Uterus (tissue), 4 donors: ENCODE results near the gene PPFIA4. TPM values are rescaled to one million over a fixed set of nuclear protein-coding genes. Genes with fewer than 3 reads are reported as not detected.

ENCODE experiments used
- DNase-seq, 2 donors: peaks; one replicate each; pipeline ENCODE4 v3.0.0-alpha.2; 2019 to 2020
- H3K27ac ChIP-seq, 2 donors: fragments of 200-600 bp; sonication (generic); 1 replicate in 1 of 2; 2 replicates in 1 of 2; pipeline ENCODE4 v1.5.1; 2016 to 2018
- H3K27me3 ChIP-seq, 2 donors: fragments of 200-600 bp; sonication (generic); one replicate each; pipeline ENCODE4 v1.5.1; 2018 to 2019; ENCODE audit warnings: control low read depth in 1 of 2
- H3K36me3 ChIP-seq, 2 donors: fragments of 200-600 bp; sonication (generic); one replicate each; pipeline ENCODE4 v1.5.1; 2019; ENCODE audit warnings: control low read depth in 1 of 2
- H3K4me1 ChIP-seq, 2 donors: fragments of 200-600 bp; sonication (generic); one replicate each; pipeline ENCODE4 v1.5.1; 2018 to 2019; ENCODE audit warnings: control low read depth in 1 of 2
- H3K4me3 ChIP-seq, 2 donors: fragments of 200-600 bp; sonication (generic); 1 replicate in 1 of 2; 2 replicates in 1 of 2; pipeline ENCODE4 v1.5.1; 2018 to 2019; ENCODE audit warnings: mild to moderate bottlenecking in 1 of 2
- H3K9me3 ChIP-seq, 2 donors: fragments of 200-600 bp; sonication (generic); one replicate each; pipeline ENCODE4 v1.5.1; 2019; ENCODE audit warnings: control low read depth in 1 of 2
- POLR2A ChIP-seq, 2 donors: fragments of 450-650 bp; IDR thresholded peaks; one replicate each; pipeline ENCODE4 v1.6.1; 2016; ENCODE audit warnings: antibody characterized with exemption in 2 of 2, mild to moderate bottlenecking in 1 of 2, moderate library complexity in 1 of 2
- intact Hi-C: fragments of 100-400 bp; cut with DNase I; formaldehyde crosslinking; loops from one replicate; pipeline ENCODE4 v1.15.1; 2023; ENCODE audit warnings: low total_unique reads
- total RNA-seq, 4 donors: library from RNA; depleted of rRNA in 3 of 4; stranded (reverse); fragments of >200 nt in 3 of 4; gene quantifications; one replicate each; pipeline versions ENCODE4 v1.1.0 to v1.2.4, GENCODE V29; 2014 to 2023
- TF ChIP-seq, protein P1 (sequence below), 4 experiments: fragments of 200-600 bp in 2 of 4; fragments of 450-650 bp in 2 of 4; sonication (generic) in 2 of 4; IDR thresholded peaks; one replicate each; pipeline ENCODE4 v1.5.1; 2016 to 2019; ENCODE audit warnings: antibody characterized with exemption in 4 of 4, mild to moderate bottlenecking in 2 of 4, moderate library complexity in 1 of 4
- donor health status: DM: yes; HTN: yes; CAD: no.

PPFIA4 gene
- total RNA-seq, 4 donors from 2014 or later, result 0.26 to 7.6 (median 6.5) TPM; not detected in 1

DNA sequence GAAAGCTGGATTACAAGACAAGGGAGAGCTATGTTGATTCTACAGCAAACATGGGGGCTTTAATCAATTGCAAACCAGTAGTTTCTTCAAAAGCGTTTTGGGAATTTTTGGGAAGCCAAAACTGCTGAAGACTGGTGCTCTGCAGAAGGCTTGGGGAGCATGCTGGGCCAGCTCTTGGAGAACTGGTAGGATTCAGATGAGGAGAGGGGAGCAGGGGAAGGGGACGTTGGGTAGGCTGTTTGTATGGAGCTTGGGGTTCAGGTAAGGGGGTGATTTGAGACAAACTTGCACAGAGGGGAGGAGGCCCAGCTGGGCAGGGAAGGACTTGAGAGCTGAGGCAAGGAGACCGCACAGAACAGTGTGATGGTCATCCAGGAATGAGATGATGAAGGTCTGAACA, 62.1 kb downstream of the PPFIA4 start:
- no peak for DNase-seq
- Histone ChIP-seq H3K27me3 (no peaks in the 10 kb centered on the region), H3K4me1 (no peaks in the 10 kb centered on the region), H3K27ac (no peak overlapping the region), H3K9me3 (no peaks in the 10 kb centered on the region), H3K36me3 (no peaks in the 10 kb centered on the region), H3K4me3 (no peak overlapping the region)
- intact Hi-C loops, result no loop called here
- TF ChIP-seq POLR2A (IDR thresholded peaks at IDR 0.05), result no peak
- TF ChIP-seq, protein P1, sequence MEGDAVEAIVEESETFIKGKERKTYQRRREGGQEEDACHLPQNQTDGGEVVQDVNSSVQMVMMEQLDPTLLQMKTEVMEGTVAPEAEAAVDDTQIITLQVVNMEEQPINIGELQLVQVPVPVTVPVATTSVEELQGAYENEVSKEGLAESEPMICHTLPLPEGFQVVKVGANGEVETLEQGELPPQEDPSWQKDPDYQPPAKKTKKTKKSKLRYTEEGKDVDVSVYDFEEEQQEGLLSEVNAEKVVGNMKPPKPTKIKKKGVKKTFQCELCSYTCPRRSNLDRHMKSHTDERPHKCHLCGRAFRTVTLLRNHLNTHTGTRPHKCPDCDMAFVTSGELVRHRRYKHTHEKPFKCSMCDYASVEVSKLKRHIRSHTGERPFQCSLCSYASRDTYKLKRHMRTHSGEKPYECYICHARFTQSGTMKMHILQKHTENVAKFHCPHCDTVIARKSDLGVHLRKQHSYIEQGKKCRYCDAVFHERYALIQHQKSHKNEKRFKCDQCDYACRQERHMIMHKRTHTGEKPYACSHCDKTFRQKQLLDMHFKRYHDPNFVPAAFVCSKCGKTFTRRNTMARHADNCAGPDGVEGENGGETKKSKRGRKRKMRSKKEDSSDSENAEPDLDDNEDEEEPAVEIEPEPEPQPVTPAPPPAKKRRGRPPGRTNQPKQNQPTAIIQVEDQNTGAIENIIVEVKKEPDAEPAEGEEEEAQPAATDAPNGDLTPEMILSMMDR (IDR thresholded peaks at IDR 0.05), result no peak

DNA sequence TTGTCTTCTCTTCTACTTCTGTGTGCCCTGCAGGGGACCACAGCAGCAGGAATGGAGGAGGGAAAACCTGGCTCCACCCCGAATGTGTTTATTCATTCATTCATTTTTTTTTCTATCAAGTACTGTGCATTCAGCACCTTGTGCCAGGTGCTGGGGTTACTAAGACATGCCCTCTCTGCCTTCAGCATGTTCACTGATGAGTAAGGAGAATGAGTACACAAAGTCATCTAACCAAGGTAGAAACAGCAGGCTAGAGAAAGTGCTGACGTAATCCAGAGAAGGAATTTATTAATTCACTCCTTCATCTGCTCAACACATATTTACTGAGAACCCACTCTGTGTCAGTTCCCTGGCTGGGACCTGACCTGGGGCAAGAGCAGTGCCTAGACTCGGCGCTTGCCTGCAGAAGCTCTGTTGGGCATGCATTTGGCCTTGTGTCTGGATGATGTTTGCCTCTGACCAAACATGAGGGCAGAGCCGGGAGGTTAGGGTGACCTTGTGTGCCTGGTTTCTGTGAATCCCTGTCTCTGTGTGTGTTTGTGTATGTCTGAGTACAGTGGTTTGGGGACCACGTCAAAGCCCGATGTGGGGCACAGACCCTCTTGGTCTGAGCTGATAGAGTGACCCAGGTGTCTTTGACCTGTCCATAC, 62.8 kb downstream of the PPFIA4 start:
- H3K4me1 ChIP-seq, result no peaks in the 10 kb centered on the region
- no peaks in the 10 kb centered on the region for H3K36me3 ChIP-seq
- DNase-seq, result no peak
- H3K4me3 ChIP-seq, result no peak overlapping the region
- TF ChIP-seq, protein P1 (IDR thresholded peaks at IDR 0.05), result no peak
- TF ChIP-seq POLR2A (IDR thresholded peaks at IDR 0.05), result no peak
- H3K9me3 ChIP-seq, result no peaks in the 10 kb centered on the region
- H3K27me3 ChIP-seq, result no peaks in the 10 kb centered on the region
- intact Hi-C loops, result no loop called here
- no peak overlapping the region for H3K27ac ChIP-seq

DNA sequence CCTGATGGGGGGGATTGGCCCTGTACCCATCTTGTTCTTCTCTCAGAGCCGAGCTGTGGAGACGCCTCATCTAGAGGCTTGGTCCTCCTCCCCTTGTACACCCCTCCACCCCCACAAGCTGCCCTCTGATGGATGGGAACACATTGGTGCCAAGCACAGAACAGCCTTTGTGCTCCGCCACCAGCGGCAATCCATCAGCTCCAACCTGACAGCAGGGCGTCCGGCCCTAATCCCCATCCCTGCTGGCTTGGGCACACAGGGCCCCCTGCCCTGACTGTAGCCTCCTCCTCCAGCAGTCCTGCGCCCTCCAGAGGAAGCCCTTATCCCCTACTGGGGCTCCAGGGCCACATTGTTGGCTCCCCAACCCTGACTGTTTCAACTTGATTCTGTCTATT, 63.4 kb downstream of the PPFIA4 start:
- intact Hi-C loops, result no loop called here
- Histone ChIP-seq H3K36me3 (no peaks in the 10 kb centered on the region), H3K27ac (no peak overlapping the region), H3K4me3 (no peak overlapping the region), H3K4me1 (no peaks in the 10 kb centered on the region), H3K27me3 (no peaks in the 10 kb centered on the region), H3K9me3 (peaks cover 0 to 2% of the 10 kb centered on the region in 2 donors)
- DNase-seq, result no peak
- no peak for TF ChIP-seq POLR2A (IDR thresholded peaks at IDR 0.05)
- TF ChIP-seq, protein P1 (IDR thresholded peaks at IDR 0.05), result no peak

DNA sequence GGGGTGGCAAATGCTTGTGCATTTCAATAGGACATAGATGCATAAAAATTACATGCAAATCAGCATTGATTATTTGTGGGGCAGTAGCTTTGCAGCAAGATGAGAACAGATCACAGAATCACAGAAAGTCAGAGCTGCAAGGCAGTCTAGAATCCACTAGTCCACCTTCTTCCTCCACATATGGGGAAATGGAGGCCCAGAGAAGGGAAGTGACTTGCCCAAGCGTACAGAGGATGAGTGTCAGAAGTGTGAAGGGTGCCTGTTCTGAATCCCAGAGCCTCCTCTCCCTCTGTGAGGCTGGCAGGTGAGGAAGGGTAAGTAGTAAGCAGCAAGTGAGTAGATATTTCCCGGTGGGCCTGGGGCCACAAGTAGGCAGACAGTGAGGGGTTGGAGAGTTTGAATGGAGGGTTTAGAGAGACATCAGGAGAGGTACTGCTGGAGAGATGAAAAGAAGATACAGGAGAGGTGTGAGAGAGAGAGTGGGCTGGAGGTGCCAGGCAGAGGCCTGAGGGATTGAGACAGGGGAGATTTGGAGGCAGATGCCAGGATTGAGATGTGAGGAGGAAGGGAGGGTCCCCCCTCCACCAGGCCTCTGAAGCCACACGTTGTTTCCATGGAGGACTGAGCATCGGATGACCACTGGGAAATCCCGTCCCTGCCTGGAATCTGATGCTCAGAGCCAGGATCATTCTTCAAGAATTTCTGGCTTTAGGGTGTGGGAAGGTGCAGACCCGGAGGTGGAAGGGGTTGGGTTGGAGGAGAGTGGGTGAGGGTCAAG, 64.3 kb downstream of the PPFIA4 start:
- intact Hi-C loops, result no loop called here
- H3K36me3 ChIP-seq, result no peaks in the 10 kb centered on the region
- H3K4me1 ChIP-seq, result no peaks in the 10 kb centered on the region
- no peak overlapping the region for H3K27ac ChIP-seq
- no peak overlapping the region for H3K4me3 ChIP-seq
- DNase-seq, result no peak
- H3K9me3 ChIP-seq, result peaks cover 0 to 8% of the 10 kb centered on the region in 2 donors
- TF ChIP-seq POLR2A (IDR thresholded peaks at IDR 0.05), result no peak
- TF ChIP-seq, protein P1 (IDR thresholded peaks at IDR 0.05), result no peak
- no peaks in the 10 kb centered on the region for H3K27me3 ChIP-seq

DNA sequence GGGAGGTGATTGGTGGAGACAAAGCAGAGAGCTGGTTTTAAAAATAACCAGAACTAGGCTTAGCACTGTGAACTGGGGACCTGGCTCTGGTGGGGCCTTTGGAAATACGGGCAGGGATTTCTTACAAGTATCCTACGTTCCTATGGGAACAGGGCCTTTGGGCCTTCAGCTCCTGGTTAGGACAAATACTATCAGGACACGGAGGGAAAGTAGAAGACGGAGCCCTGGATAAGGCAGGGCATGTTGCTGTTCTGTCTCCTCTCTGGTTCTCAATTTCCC, 64.8 kb downstream of the PPFIA4 start:
- Histone ChIP-seq H3K4me3 (no peak overlapping the region), H3K27me3 (no peaks in the 10 kb centered on the region), H3K4me1 (no peaks in the 10 kb centered on the region), H3K9me3 (peaks cover 0 to 8% of the 10 kb centered on the region in 2 donors), H3K27ac (no peak overlapping the region), H3K36me3 (no peaks in the 10 kb centered on the region)
- TF ChIP-seq, protein P1 (IDR thresholded peaks at IDR 0.05), result no peak
- no peak for TF ChIP-seq POLR2A (IDR thresholded peaks at IDR 0.05)
- intact Hi-C loops, result no loop called here
- DNase-seq, result no peak
